GM18909 (cell line): ENCODE data around the gene ST3GAL2.
"Not testable (repeated sequence)": the region's sequence is repeated elsewhere in the genome, so short reads cannot be mapped to it uniquely, and the experiment has no call there.

Source experiments
- ATAC-seq: cut with Tn5 transposase; IDR thresholded peaks from one replicate; pipeline ENCODE4 v1.9.1; 2021; ENCODE audit warnings: mild to moderate bottlenecking; ENCODE audit not compliant: unreplicated experiment, poor library complexity

ST3GAL2 gene

DNA sequence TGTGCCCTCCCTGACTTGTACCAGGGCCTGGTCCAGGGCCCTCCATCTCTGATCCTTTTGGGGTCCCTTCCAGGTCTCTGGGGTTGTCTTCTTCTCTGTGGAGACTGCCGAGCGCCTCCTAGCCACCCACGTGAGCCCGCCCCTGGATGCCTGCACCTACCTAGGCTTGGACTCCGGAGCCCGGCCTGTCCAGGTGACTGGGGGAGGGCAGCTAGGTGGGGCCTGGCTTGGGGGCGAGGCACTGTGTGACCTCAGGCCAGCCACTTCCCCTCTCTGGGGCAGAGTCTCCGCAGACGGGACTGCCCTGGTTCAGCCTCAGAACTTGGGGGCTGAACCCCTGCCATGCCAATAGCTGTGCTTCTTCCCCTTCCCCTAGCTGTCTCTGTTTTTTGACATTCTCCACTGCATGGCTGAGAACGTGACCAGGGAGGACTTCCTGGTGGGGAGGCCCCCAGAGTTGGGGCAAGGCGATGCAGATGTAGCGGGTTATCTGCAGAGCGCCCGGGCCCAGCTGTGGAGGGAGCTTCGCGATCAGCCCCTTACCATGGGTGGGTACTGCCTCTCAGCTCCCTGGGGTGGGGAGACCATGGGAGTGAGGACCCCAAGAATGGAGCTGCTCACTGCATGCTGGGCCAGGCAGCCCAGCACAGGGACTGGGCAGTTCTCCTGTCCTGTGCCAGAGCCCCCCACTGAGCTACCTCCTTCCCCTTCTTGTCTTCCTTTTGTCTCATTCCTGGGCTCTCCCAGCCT lies 30.1 kb upstream of the ST3GAL2 start:
- ATAC-seq, result no peak

DNA sequence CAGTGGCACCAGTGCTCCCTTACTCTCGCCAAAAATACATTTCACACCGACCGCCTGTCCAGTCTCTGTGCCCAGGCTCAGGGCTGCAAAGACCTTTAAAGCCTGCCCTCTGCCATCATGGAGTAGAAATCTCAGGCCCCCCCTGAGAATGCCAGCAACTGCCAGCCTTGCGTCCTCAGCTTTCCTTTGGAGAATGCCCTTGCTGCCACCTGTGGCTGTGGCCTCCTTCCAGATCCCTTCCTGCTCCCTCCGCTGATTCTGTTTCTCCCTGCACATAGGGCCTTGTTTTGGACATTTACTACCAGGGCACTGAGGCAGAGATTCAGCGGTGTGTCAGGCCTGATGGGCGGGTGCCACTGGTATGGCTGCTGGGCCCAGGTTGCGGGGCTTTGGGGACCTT lies 28.7 kb upstream of the ST3GAL2 start:
- ATAC-seq, result no peak

DNA sequence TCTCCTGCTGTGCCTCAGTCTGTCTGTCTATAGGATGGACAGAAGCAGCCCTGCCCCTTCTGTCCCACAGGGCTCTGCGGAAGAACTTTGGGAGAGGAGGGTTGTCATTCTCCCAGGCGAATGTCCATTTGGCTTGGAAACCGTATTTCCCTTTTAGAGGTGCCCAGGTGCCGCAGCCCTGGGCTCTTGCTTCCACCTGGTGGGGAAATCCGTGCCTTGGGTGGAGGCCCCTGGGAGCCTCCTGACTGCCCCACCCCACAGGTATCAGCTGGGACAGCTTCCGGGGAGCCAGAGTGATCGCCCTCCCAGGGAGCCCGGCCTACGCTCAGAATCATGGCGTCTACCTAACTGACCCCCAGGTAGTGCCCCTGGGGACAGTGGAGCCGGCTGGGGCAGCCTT lies 28.2 kb upstream of the ST3GAL2 start:
- ATAC-seq, result no peak

DNA sequence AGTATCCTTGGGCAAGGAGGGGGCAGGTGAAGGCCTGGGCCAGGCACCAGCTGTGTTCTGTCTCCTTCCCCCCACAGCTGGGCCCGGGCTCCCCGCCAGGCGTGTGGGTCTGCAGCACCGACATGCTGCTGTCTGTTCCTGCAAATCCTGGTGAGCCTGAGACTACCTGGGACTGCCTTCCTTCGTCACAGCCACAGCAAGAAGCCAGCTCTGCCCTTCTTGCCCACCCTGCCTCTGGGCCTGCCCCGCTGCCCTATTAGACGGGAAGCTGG lies 27.8 kb upstream of the ST3GAL2 start:
- ATAC-seq, result no peak

DNA sequence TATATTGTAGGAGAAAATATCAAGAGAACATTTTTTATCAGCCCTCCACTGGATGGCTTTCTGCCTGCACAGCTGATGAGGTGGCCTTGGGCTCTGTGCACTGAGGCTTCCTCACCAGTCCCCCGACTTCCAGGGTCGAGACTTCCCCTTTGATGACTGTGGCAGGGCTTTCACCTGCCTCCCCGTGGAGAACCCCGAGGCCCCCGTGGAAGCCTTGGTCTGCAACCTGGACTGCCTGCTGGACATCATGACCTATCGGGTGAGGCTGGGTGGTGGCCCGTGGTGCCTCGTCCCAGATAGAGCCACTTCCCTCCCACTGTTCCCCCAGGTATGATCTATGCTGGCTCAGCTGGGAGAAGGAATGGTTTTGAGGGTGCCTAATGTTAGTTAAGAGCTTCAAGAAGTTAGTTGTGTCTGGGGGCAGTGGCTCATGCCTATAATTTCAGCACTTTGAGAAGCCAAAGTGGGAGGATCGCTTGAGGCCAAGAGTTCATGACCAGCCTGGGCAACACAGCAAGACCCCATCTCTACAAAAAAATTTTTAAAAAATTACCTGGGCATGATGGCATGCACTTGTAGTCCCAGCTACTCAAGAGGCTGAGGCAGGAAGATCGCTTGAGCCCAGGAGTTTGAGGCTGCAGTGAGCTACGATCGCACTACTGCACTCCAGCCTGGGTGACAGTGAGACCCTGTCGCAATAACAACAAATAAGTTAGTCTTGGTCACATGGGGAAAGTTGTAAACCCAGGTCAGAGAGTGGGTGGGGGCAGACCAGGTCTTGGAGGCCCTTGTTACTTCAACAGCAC lies 27.3 kb upstream of the ST3GAL2 start:
- ATAC-seq, result no peak

DNA sequence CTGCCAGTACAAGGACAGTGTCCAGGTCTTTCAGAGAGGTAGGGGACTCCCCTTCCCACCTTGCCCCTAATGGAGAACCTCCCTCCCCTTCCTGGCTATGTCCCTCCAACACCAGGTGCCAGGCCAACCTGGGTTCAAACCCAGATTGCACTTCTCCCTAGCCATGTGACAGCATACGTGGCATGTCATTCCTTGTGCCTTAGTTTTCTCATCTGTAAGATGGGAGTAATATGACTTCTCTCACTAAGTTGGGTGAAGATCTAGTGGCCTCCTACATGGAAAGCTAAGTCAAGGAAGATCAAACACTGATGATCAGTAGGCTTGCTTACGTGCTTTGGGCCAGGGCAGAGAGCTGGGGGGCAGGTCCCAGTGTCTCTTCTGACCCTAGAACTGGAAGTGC lies 24.3 kb upstream of the ST3GAL2 start:
- no peak for ATAC-seq

DNA sequence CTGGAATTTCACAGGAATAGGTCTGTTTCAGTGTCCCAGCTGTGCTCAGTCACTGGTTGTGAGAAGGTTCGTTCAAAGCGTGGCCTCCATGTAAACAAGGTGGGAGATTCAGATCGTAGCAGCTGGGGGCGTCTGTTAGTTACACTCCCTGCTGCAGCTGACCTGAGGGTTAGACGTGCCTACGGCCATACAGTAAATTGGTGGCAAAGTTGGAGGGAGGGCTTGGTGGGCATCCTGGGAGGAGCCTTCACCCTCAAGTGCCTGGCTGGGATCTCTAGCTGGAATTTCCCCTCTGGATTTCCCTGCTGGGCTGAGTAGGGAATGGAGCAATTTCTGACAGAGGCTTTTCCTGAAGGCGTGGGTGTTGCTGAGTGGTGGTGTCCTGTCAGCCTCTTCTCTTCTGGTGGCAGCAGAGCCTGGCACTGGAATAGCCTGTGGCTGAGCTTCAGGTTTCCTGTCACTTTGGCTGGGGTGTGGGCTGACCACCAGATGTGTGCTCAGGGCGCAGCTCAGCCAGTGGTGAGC lies 21.9 kb upstream of the ST3GAL2 start:
- no peak for ATAC-seq

DNA sequence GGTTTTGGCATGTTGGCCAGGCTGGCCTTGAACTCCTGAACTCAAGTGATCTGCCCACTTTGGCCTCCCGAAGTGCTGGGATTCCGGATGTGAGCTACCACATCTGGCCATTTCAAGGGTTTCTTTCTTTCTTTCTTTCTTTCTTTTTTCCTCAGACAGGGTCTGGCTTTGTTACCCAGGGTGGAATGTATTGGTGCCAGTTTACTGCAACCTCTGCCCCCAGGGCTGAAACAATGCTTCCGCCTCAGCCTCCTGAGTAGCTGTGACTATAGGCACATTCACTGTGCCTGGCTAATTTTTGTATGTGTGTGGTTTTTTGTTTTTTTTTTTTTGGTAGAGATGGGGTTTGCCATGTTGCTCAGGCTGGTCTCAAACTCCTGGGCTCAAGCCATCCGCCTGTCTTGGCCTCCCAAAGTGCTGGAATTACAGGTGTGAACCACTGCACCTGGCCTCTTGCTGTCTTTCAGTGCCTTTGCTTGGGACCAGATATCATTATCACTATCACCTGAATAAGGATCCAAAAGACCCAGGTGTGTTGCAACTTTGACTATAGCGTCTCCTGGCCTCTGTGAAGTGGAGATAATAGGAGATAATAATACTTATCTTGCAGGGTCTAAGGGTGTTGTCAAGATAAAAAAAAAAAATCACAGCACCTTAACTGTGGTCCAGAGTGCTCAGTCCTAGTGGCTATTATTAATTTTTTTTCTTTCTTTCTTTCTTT lies 18.7 kb upstream of the ST3GAL2 start:
- ATAC-seq, result no peak

DNA sequence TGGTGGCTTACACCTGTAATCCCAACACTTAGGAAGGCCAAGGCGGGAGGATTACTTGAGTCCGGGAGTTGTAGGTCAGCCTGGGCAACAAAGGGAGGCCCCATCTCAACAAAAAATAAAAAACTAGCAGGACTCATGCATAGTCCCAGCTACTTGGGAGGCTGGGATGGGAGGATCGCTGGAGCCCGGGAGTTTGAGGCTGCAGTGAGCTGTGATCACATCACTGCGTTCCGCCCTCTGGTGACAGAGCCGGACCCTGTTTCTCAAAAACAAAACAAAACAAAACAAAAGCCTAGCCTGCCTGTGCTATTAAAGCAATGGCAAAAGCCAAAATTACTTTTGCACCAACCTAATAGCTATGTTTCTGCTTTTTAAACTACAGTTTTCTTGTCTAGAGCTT lies 17.0 kb upstream of the ST3GAL2 start:
- ATAC-seq, result no peak

DNA sequence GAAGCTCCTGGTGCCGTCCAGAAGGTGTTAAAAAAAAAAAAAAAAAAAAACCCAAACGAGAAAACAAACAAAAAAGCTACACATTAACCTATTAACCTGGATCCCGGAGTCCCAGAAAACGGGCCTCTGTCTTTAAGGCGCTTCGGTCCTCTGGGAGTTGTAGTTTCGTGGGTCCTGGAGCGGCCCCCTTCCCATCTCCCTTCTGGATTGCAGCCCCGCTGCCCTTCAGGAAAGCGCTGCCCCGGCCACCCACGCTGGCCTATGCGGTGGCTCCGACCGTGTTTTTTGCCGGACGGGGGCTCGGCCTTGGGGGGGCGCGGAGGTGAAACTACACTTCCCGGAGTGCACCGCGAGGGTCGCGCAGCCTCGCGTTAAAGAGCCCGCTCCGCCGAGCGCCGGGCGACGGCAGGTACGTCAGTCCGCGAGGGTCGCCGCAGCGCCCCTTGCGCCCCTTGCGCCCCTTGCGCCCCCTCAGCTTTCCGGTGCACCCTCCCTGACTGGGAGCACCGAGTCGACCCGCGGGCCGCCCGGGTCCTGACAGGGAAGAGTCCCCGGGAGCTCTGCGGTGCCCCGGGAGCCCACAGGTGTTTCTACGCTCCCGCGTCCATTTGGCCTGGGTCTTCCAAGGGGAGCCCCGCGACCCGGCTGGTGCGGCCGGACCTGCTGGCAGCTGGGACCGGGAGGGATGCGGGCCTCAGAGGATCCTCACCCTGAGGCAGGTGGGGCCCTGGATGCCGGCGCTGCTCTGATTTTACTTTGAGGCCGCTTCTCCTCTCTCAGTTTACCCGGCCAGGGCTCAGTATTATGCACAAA lies 15.5 kb upstream of the ST3GAL2 start, which contains the start of gene FCSK:
FCSK (plus strand) TSS at position 374 of the 813 bp plus-strand sequence. CDS start 8,596 bp downstream, outside the sequence.
- peak; percentile 81 for ATAC-seq

DNA sequence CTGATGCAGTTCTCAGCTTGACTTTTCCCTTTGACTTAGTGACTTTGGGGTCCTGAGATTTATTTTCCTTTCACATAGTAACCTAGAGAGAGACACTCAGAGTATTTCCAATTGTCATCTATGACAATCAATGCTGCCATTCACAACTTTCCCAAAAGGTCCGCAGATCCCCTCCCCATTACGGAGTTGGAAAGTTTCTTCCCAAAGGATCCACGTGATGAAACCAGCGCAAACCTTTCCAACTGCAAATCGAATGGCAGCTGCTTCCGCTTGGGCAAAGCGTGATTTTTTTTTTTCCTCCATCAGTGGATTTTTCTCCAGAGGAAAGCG lies 15.0 kb upstream of the ST3GAL2 start:
- ATAC-seq, result no peak

DNA sequence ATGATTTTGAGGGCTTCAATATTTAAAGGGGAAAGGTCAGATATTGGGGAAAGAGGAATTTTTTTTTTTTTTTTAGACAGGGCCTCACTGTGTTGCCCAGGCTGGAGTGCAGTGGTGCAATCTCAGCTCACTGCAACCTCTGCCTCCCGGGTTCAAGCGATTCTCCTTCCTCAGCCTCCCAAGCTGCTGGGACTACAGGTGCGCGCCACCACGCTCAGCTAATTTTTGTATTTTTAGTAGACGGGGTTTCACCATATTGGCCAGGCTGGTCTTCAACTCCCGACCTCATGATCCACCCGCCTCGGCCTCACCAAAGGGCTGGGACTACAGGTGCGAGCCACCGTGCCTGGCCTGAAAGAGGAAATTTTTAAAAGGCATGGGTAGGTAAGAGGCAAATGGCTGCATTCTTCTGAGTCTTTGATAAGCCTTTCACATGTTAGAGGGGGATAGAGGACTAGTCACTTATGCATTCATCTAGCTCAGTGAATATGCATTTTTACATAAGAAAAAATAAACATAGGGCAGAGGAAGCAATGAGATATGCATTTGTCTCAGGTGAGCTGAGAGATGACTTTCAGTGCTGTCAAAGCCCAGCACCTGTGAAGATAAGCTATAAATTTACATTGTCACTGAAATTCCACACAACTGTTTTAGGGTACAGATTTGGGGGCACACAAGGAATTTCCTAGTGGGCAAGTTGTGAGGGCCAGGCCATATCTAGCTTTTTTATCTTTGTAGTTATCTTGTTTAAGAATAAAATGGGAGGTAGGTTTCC lies 14.4 kb upstream of the ST3GAL2 start:
- no peak for ATAC-seq

DNA sequence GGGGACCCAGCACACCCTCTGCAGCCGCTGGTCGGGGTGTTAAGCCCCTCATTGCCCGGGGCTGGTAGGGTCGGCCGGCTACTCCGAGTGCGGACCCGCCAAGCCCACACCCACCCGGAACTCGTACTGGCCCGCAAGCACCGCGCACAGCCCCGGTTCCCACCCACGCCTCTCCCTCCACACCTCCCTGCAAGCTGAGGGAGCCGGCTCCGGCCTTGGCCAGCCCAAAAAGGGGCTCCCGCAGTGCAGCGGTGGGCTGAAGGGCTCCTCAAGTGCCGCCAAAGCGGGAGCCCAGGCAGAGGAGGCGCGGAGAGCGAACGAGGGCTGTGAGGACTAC lies 12.1 kb upstream of the ST3GAL2 start:
- ATAC-seq, result not testable (repeated sequence)

DNA sequence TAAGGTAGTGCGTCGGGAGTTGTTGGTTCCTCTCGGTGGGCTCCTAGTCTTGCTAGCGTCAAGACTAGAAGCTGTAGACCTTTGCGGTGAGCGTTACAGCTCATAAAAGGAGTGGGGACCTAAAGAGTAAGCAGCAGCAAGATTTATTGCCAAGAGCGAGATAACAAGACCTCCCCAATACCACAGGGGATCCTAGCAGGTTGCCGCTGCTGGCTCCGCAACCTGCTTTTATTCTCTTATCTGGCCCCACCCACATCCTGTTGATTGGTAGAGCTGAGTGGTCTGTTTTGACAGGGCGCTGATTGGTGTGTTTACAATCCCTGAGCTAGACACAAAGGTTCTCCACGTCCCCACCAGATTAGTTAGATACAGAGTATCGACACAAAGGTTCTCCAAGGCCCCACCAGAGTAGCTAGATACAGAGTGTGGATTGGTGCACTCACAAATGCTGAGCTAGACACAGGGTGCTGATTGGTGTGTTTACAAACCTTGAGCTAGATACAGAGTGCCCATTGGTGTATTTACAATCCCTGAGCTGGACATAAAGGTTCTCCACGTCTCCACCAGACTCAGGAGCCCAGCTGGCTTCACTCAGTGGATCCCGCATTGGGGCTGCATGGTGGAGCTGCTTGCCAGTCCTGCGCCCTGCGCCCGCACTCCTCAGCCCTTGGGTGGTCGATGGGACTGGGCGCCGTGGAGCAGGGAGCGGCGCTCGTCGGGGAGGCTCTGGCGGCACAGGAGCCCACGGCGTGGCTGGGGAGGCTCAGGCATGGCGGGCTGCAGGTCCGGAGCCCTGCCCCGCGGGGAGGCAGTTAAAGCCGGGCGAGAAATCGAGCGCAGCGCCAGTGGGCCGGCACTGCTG lies 11.5 kb upstream of the ST3GAL2 start:
- ATAC-seq, result not testable (repeated sequence)

DNA sequence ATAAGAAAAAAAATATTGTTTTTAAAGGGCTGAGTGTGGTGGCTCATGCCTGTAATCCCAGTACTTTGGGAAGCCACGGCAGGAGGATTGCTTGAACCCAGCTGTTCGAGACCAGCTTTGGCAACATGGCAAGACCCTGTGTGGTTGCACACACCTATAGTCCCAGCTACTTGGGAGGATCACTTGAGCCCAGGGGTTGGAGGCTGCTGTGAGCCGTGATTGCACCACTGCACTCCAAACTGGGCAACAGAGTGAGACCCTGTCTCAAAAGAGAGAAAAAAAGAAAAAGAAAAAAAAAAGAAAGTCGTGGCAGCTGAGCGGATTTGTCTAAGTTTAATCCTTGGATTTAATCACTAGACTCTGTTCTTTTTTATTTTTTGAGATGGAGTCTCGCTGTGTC lies 9.2 kb upstream of the ST3GAL2 start:
- no peak for ATAC-seq

DNA sequence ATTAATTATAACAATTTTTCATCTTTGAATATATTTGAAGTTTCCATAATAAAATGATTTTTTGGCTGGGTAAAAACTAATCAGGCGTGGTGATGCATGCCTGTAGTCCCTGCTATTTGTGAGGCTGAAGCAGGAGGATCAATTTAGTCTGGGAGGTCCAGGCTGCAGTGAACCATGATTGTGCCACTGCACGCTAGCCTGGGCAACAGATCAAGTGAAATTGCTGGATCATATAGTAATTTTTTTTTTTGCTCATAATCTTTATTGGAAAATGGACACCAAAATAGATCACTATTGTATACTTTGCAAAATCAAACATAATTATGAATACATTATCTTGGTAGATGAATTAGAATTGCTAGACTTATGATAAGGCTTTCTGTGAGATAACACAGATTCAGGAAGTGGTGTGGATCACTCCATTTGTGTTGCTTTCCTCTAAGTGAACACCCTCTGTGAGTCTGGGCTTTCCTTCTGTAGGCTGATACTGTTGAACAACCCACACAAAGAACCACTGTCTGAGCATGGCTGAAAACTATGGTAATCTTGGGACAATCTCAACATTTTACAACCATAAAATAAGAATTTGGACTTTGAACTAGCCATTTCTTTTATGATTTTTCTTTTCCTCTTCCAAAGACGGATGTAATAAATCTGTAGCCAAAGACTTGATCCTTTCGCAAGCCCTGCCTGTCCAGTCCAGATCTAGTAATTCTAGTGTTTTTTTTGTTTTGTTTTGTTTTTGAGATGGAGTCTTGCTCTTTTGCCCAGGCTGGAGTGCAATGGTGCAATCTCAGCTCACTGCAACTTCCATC lies 5.6 kb upstream of the ST3GAL2 start:
- no peak for ATAC-seq

DNA sequence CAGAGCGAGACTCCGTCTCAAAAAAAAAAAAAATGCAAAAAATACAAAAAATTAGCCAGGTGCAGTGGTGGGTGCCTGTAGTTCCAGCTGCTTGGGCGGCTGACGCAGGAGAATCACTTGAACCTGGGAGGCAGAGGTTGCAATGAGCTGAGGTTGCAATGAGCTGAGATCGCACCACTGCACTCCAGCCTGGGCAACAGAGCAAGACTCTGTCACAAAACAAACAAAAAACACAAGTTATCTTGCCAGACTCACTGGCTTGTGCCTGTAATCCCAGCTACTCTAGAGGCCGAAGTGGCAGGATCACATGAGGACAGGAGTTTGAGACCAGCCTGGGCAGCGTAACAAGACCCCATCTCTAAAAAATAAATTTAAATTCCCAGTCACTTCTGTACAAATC lies 3.4 kb upstream of the ST3GAL2 start:
- no peak for ATAC-seq

DNA sequence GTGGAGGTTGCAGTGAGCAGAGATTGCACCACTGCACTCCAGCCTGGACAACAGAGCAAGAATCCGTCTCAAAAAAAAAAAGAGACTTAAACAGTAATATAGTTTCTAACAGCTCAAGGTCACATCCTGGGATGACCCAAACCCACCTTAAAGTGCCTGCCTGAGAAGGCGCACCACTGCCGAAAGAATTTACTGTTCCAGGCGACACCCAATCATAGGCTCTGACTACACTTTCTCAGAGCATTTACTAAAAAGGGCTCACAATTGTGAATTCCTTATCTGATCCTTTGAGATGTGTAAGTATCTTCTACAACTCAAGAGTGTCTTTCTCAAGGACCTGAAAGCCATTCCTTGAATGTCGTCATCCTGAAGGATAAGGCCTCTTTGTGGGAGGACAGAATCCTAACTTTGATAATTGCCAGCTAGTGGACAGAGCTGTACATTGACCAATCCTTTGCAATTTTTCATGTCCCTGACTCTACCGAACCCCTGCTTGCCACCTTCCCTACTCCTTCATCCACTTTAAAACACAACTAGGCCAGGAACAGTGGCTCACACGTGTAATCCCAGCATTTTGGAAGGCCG lies 2.6 kb upstream of the ST3GAL2 start:
- no peak for ATAC-seq
